Activated naive CD4-positive, alpha-beta T cell (primary cell): ENCODE measurements around the gene KRT15.

Source experiments
- DNase-seq, 4 experiments: peaks; one replicate each; lab custom pipeline; 2025; lab: John Stamatoyannopoulos, UW

KRT15 gene

DNA sequence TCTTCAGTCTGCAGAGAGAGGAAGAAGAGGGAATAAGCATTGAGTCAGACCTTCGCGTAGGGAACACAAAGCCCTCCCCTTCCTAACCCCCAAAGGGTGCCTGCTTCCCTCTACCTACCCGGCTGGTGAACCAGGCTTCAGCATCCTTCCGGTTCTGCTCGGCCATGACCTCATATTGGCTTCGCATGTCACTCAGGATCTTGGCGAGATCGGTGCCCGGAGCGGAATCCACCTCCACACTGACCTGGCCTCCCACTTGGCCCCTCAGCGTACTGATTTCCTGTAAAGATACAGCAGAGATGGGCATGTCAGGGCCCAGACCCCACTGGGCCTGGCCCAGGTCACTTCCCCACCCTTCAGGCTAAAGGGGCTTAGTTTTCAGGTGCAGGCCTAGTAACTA, 5.6 kb upstream of the KRT15 start:
- no peak for DNase-seq

DNA sequence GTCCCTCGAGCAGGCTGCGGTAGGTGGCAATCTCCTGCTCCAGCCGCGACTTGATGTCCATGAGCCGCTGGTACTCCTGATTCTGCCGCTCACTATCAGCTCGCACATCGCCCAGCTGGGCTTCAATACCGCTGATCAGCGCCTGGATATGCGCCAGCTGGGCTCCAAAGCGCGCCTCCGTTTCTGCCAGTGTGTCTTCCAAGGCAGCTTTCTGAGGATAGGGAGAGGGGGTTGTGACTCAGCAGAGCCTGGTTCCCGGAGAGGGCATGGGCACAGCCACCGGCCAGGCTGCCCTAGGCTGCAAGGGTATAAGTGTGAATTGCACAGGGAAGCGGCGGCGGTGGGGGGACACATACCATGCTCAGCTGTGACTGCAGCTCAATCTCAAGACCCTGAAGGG, 5.1 kb upstream of the KRT15 start:
- no peak for DNase-seq

DNA sequence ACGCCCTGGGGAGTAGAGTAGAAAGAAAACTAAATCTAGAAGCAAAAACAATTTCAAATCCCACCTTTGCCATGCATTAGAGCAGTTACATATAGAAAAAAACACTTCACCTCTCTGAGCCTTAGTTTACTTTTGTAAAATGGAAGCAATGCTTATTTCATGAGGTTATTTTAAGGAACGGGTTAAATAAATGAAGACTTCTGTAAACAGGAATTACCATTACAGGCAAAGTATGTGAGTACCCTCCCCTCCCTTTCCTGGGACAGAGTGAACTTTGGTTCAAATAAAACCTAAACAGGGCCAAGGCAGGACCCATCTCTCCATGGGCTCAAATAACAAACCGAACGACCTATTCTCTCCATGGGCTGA, 4.5 kb upstream of the KRT15 start:
- DNase-seq, result no peak

DNA sequence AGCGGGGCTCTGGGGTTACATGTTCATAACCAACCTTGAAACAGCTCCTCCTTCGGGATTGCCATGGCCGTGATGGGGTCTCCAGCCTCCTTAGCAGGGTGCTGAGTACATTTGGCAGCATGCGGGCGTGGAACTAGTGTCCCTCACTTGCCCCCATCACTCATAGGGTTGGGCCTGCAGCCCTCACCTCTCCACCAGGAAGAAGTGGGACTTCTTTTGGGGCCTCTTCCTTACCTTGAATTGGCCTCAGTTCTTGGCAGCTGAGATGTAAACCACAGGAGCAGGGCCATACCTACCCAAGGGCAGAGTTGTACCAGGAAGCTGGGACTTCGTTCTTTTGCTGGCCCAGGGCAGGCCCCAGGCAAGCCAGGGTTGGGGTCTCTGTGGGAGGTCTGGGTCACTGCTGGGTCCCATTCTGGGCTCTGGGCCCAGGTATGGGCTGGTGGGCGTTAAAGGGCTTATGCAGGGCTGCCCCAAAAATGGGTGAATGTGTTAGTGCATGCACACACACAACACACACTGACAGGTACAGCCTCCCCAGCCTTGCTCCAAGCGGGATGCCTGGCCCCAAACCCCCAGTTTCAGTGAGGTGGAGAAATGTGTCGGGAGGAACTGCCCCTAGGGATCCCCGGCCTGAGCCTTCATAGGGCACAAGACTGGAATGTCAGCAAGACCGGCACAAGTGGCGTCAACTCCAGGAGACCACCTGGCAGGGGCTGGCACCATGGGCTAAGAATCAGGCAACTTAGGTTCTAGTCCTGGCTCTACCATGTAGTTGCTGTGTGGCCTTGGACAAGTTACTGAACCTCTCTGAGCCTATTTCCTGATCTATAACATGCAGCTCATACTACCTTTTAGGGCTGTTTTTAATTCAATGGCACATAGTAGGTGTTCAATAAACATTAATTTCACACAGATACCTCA, 3.9 kb upstream of the KRT15 start:
- DNase-seq, result no peak

DNA sequence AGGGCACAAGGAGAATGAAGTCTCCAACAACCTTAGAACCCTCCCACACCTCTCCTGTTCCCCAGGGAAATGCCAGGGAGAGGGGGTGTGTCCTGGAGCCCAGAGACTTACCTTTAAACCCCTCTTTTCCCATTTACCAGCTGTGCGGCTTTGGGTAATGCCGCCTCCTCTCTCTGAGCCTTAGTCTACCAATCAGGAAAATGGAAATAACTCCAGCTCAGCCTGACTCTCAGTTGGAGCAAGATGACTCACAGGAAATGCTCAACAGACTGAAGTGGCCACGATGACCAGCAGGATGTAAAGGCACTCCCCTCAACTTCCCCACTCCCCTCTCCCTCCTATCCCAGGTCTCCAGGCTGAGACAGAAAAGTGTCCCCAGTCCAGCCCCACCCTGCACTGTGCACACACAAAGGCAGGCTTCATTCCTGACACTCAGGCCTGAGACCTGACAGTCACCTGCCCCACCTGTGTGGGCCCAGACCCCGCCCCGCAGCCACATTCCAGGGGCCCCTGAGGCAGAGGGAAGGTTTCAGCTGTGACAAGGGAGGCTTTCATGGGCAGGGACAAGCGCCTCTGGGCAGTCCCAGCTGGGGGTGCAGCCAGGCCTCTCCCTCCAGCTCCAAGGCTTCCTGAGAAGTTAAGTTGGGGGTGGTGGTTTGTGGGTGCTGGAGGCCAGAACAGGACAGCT, 3.0 kb upstream of the KRT15 start:
- DNase-seq, result no peak

DNA sequence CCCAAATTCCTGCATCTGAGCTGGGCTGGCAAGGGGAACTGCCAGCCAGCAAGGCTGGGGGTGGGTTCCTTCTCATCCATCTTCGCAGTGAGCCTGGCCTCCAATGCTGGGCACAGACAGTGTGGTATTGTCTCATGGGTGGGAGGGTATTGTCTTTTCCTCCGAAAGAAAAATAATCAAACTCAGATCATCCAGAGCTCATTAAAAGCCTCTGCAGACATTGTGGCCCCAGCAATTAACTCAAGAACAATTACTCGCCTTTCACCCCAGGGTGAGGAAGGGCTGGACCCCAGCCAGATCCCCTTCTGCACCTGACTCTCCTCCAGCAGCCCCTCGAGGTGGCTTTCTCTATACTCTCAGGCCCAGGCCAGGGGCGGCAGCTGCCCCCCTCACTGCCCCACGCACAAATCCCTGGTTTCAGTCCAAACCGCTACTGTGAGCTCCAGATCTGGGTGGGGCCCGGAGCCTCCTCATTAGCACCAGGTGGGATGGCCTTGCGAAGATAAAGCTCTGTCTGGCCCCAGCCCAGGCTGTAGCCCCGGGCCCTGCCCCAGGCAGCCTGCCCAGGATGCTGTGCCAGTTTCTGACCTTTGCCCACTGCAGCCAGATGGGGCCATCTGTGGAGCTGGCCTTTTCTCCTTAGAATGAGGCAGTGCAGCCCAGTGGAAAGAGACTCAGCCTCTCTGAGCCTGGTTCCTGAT, 2.3 kb upstream of the KRT15 start:
- no peak for DNase-seq

DNA sequence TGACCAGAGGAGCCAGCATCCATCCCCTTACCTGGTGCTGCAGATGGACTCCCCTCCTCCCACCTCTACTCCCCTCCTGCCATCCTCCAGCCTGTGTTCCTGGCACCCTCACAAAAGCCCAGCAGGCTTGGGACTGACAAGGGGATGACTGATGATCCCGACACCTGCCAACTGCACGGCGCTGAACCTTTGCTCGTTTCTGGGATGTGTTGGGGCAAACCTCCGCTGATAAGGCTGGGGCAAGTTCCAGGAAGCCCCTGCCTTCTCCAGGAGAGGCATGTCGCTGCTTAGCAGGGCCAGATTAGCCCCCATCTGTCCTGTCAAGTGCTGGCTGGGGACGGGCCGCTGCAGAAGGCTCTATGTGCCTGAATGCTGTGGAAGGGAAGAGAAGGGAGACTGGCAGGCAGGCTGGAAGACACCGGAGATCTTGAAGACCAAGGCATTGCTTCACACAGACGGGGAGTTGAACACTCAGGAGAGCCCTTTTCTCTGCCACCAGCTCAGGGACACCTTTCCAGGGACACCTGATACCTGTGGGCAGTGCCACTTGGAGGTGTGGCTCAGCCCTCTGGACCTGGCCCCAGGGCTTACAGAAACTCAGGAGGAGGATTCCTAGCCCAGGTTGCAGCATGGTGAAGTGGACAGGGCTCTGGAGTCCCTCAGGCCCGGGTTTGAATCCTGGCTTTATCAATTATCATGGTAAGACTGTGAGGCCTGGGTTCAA, 973 bp upstream of the KRT15 start:
- no peak for DNase-seq

DNA sequence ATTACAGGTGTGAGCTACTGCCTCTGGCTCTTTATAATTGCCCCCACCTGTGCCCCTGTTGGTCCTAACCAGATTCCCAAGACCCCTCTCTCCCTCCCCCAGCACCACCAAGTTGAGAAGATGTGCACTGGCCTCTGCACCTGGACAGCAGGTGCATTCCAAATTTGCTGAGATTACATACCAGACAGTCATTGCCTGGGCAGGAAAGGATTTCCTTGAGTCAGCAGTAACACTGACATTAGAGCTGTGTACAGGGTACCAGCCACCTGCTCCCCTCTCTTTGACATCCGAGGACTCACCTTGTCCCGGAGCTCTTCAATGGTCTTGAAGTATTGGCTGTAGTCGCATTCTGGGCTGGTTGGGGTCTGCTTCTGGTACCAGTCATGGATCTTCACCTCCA, 659 bp downstream of the KRT15 start:
- no peak for DNase-seq

DNA sequence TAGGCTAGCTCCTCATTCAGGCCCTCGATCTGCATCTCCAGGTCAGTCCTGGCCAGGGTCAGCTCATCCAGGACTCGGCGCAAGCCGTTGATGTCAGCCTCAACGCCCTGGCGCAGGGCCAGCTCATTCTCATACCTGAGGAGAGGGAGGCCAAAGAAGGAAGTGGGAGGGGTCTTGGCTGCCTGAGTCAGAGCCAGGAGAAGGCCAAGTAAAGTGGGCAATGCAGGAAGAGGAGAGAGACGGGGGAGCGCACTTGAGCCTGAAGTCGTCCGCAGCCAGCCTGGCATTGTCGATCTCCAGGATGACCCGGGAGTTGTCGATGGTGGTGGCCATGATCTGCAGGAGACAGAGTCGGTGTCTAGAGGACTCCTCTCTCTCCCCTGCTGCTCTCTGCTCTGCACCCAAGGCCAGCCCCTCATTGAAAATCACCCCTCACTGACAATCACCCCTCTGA, 1.8 kb downstream of the KRT15 start:
- DNase-seq, result no peak

DNA sequence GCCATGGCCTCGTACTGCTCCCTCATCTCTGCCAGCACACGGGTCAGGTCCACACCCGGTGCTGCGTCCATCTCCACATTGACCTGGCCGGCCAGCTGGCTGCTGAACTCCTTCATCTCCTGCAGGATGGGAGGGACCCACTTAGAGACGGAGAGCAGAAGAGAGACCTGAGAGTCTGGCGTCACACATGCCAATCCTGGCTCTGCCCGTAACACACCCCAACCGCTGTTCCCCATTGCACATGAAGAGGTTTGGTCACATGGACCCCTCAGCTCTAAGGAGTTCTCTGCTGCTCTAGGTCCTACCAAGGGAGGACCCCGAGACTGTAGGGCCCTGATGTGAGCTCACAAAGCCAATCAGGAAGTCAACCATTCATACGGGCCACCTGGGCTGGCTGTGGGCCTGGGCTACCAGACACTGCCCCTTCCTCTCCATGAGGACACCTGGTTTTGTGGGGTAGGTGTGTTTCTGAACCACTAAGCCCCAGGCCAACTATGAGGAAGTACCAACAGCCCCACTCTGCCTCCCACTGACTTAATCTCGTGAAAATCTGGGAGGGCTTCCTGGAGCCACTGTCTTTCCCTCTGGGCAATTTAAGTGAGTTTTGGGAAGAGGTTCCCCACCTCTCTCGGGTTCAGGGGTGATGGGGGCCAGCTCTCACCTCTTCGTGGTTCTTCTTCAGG, 2.4 kb downstream of the KRT15 start:
- DNase-seq, result no peak

DNA sequence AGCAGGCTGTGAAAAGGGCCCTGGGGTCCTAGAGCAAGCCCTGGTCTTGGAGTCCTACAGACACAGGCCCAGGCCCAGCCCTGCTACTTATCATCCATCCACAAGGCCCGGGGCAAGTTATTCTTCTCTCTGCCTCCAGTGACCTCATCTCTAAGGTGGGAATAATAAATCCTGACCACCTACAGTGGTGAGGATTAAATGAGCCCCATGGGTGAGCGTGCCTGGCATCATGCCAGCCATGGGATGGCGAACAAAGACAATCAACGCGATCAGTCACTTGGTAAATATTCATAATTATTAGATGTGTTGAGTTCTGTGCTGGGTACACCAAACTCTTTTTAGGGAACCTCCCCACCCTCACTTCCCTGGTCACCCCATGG, 5.5 kb downstream of the KRT15 start:
- no peak for DNase-seq

DNA sequence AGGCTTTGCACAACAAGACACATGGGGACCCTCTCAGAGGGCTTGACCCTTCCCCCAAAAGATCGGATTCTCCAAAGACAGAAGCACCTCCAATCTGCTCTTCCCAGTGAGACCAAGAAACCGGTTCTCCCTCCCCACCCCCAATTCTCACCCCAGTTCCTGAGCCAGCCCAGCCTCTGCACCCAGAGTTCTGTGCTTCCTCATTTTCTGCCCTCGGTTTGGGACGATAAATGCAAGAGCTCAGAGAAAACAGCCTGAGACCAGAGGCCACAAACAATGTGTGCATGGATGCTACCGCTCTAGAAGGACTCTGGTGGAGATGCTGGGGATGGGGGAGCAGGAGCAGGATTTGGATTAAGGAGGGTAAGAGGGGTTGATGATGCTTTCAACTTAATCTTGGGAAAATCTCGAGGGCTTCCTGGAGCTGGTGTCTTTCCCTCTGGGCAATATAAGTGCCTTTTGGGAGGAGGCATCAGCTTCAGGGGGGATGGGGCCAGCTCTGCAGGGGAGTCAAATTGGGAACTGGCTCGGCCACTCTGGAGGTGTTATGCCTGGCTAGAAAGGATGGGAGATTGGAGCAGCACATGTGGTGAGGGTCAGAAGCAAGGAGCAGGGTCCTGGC, 6.0 kb downstream of the KRT15 start:
- DNase-seq, result no peak

DNA sequence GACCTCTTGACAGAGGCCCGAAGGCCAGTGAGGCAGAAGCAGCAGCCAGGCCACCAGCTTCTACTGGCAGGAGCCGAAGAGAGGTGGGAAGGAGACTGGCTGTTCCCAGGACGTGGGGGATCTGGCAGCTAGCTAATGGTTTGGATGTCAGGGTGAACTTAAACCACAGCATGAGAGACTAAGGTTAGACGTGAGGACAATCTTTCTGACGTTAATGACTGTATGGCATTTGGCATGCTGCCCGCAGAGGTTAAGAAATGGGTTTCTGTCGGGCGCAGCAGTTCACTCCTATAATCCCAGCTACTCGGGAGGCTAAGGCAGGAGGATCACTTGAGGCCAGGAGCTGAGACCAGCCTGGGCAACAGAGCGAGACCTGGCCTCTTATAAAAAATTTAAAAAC, 7.0 kb downstream of the KRT15 start:
- DNase-seq, result no peak

DNA sequence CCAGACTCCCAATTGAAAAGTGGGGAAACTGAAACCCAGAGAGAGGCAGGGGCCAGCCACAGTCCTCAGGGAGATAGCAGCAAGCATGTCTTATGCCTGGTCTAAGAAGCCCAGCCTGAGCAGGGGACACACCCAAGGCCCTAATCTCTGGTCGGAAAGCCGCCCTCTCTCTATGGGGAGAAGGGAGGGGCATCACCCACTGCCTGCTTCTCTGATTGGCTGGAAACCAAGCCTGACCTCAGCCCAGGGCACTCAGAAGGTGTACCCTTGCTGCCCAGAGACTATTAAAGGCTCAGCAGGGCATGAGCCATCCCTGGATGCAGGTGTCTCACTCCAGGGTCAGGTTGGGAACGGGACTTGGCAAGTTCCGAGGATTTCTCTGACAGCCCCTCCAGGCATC, 7.6 kb downstream of the KRT15 start:
- DNase-seq, result no peak

DNA sequence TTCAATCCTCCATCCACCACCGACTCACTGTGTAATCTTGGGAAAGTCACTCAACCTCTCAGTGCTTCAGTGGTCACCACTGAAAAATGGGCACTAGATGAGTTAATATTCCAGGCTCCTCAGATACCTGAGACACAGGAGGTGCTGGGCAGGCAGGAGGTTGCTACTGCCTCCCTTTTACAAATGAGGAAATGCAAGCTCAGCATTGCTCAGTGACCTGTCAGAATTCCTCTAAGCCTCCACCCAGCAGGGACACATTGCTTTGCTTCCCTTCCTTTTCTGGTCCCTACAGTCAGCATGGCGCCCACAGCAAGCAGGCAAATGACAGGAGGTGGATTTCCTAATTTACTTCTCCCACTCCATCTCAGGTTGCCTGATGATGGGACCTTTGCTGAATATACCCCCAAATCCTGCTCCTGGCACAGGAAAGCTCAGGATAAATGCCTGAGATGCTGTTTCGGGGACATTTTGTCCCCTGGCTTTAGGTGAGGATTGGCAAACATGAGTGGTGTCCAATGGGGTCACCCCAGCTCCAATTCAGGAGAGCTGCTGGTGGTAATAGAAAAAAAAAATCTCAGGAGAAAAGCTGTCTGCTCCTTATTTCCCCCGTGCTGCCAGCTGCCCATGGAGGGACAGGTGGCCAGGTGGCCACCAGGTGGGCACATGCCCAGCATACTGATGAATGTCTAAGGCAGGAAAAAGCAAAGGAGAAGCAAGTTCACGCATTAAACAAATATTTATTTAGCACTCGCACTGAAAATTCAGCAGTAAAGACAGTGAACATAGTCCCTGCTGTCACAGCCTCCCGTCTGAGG, 8.2 kb downstream of the KRT15 start:
- no peak for DNase-seq

DNA sequence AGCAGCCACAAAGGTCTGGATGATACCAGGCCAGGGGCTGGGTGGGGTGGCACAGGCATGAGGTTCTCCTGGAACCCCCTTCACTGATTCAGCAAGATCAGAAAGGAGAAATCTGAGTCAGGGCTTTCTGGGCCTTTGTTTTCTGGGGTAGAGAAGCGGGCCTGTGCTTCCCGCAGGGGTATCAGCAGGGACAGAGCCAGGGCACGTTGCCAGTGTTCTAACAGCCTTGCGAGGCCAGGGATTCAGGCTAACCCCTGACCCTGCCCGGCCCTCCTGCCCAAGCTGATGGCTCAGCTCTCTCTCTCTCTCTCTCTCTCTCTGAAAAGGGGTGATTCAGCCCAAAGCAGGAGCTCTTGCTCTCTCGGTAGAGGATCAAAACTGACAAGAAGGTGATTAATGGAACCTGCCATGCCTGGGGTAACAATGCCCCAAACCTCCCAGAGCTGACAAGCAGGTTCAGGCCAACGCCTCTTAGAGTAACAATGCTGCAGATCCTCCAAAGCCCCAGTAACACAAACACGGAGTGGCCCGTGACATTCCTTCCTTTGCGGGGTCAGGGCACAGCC, 11.3 kb downstream of the KRT15 start:
- no peak for DNase-seq

DNA sequence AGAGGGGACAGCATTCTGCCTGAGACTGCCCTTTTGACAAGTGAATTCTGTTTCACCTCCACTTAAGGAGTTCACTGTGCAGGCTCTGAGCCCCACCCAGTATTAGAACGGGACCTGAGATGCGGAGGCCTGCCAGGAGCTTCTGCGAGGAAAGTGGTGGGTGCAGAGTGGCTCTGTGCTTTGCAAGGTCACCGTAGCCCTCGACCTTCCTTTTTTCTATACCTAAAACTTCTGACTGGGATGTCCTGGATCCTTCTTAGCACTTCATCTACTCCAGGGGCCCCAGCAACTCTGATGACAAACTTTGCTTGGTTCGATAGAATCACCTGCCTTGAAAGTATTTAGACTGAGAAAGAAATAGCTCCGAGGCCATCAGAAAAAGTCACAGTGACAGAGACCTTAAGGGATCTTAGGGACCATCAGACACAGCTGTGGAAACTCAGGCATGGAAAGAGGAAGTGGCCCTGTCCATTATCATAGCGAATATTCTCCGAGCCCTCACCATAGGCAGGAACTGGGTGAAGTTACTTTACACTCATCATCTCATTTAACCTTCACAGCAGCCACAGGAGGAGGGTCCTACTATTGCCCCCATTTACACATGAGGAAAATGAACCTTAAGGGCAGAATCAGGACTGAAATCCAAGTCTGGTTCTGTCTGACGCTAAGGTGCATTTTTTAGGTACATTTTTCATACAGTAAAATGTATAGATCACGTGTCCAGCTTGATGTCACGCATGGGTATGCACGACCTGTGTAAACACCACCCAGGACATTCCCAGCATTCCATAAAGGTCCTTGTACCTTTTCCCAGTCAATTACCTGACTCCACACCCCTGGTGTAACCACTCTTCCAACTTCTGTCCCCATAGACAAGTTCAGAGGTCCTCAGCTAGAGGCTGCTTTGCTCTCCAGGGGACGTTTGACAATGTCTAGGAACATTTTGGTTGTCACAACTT, 12.6 kb downstream of the KRT15 start:
- DNase-seq, result no peak

DNA sequence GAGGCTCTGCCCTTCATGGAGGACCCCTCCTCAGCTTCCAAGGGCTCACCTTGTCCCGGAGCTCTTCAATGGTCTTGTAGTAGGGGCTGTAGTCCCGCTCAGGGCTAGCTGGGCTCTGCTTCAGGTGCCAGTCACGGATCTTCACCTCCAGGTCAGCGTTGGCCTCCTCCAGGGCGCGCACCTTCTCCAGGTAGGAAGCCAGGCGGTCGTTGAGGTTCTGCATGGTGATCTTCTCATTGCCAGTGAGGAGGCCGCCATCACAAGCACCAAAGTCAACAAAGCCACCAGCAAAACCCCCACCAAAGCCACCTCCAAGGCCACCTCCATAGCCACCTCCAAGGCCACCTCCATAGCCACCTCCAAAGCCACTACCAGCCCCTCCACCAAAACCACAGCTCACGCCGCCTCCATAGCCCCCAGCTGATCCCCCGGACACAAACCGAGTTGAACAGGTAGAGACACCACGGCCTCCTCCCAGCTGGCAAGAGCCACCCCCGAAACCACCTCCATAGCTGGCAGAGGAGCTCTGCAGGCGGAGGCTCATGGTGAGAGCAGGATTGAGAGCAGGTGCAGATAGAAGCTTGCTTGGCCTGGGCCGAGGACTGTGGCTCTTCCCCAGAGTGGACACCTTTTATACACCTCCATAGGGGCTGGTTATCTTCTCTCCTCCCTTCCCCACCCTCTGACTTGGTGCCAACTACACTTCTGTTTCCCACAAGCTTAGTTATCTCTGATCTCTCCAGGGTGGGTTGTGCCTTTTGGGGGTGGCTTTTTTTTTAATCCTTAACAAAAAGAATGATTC, 13.5 kb downstream of the KRT15 start, which contains the start of gene KRT13:
Gene KRT13 (minus strand): TSS at position 606 of the 802 bp plus-strand sequence. CDS start 62 bp downstream, at position 544.
- no peak for DNase-seq
